Breast epithelium (tissue), 4 donors: Measurements from ENCODE around the gene FTSJ3. TPM values are rescaled to one million over a fixed set of nuclear protein-coding genes. Genes with fewer than 3 reads are reported as not detected.

Experiments
- DNase-seq, 2 donors: peaks; one replicate each; pipeline ENCODE4 v3.0.0-alpha.2; 2019; ENCODE audit warnings: low spot score in 2 of 2
- H3K27ac ChIP-seq, 2 donors: fragments of 200-600 bp; sonication (generic) in 1 of 2; one replicate each; pipeline ENCODE4 v1.5.1; 2016 to 2019; ENCODE audit warnings: mild to moderate bottlenecking in 1 of 2
- H3K27me3 ChIP-seq, 2 donors: fragments of 200-600 bp; sonication (generic) in 1 of 2; one replicate each; pipeline versions ENCODE4 v1.5.1 to v1.6.0; 2017 to 2019; ENCODE audit warnings: control low read depth in 1 of 2, mild to moderate bottlenecking in 1 of 2
- H3K36me3 ChIP-seq: fragments of 200-600 bp; one replicate; pipeline ENCODE4 v1.5.1; 2019
- H3K4me1 ChIP-seq, 2 donors: fragments of 200-600 bp; sonication (generic); one replicate each; pipeline ENCODE4 v1.5.1; 2016 to 2019; ENCODE audit warnings: control low read depth in 1 of 2
- H3K4me3 ChIP-seq, 3 donors: fragments of 200-600 bp; sonication (generic); 1 replicate in 2 of 3; 2 replicates in 1 of 3; pipeline ENCODE4 v1.5.1; 2016 to 2019; ENCODE audit warnings: mild to moderate bottlenecking in 3 of 3, moderate library complexity in 2 of 3
- H3K9me3 ChIP-seq, 2 donors: fragments of 200-600 bp; sonication (generic) in 1 of 2; one replicate each; pipeline ENCODE4 v1.5.1; 2016 to 2019; ENCODE audit warnings: control low read depth in 1 of 2
- POLR2A ChIP-seq: fragments of 450-650 bp; IDR thresholded peaks from one replicate; pipeline ENCODE4 v1.6.1; 2016; ENCODE audit warnings: antibody characterized with exemption, mild to moderate bottlenecking, moderate library complexity
- POLR2AphosphoS5 ChIP-seq, 3 donors: sonication (generic); formaldehyde crosslinking; IDR thresholded peaks; one replicate each; pipeline ENCODE4 v1.6.1; 2017; ENCODE audit warnings: antibody characterized with exemption in 3 of 3
- intact Hi-C: fragments of 100-400 bp; cut with DNase I; formaldehyde crosslinking; loops from one replicate; pipeline ENCODE4 v1.15.1; 2023; ENCODE audit warnings: low total_unique reads
- total RNA-seq, 3 donors: library from RNA; depleted of rRNA; stranded (reverse); fragments of >200 nt; gene quantifications; one replicate each; pipeline ENCODE4 v1.1.0, GENCODE V29; 2016
- TF ChIP-seq, protein P1 (sequence below), 3 donors: fragments of 450-650 bp; IDR thresholded peaks; one replicate each; pipeline ENCODE4 v1.5.1; 2016 to 2017; ENCODE audit warnings: antibody characterized with exemption in 3 of 3, mild to moderate bottlenecking in 3 of 3, moderate library complexity in 3 of 3

Gene FTSJ3
- total RNA-seq, 3 donors from 2014 or later = 55.4 to 78.7 (median 59.1) TPM

DNA sequence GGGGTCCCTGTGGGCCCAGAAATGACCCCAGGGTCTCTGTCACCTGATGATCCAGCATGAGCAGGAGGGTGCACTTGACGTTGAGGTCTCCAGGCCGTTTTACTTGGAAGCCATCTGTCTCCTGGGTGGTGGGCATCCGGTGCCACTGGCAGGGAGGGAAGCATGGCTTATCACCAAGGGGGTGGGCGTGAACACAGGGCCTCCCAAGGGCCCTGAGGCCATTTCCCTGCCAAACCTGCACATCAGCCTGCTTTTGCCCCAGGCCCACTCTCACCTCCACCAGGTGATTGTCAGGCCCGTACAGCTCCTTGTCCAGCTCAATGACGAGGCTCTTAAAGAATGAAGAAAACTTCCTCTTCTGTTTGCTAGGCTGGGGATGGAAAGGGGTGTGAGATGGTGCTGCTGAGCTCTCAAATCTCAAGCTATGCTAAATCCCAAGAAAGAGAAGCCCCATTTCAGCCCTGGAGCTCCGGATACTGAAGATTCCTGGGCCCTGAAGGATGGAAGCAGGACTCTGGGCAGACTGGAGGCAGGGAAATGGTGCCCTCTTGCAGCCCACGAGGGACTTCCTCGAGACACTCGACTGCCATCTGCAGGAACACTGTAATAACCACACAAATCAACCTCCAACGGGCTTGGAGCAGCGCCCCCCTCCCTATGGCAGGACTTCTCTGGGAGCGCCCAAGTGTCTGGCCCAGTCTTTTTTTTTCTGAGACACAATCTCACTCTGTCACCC lies 7.1 kb upstream of the FTSJ3 start:
- no peaks in the 10 kb centered on the region for H3K9me3 ChIP-seq
- no peaks in the 10 kb centered on the region for H3K36me3 ChIP-seq
- peaks cover 11 to 24% of the 10 kb centered on the region in 2 donors for H3K4me1 ChIP-seq
- DNase-seq = no peak
- H3K4me3 ChIP-seq = no peak overlapping the region
- TF ChIP-seq, protein P1, sequence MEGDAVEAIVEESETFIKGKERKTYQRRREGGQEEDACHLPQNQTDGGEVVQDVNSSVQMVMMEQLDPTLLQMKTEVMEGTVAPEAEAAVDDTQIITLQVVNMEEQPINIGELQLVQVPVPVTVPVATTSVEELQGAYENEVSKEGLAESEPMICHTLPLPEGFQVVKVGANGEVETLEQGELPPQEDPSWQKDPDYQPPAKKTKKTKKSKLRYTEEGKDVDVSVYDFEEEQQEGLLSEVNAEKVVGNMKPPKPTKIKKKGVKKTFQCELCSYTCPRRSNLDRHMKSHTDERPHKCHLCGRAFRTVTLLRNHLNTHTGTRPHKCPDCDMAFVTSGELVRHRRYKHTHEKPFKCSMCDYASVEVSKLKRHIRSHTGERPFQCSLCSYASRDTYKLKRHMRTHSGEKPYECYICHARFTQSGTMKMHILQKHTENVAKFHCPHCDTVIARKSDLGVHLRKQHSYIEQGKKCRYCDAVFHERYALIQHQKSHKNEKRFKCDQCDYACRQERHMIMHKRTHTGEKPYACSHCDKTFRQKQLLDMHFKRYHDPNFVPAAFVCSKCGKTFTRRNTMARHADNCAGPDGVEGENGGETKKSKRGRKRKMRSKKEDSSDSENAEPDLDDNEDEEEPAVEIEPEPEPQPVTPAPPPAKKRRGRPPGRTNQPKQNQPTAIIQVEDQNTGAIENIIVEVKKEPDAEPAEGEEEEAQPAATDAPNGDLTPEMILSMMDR (IDR thresholded peaks at IDR 0.05) = peak in 1 of 3 donors; percentile 25
- no peak for TF ChIP-seq POLR2AphosphoS5 (IDR thresholded peaks at IDR 0.05)
- H3K27me3 ChIP-seq = no peaks in the 10 kb centered on the region
- peak overlapping the region; percentile 45 for H3K27ac ChIP-seq
- intact Hi-C loops = loop anchor here (5.0 kb wide), 1 partner anchor 137 kb away; no protein-coding TSS in a partner anchor

DNA sequence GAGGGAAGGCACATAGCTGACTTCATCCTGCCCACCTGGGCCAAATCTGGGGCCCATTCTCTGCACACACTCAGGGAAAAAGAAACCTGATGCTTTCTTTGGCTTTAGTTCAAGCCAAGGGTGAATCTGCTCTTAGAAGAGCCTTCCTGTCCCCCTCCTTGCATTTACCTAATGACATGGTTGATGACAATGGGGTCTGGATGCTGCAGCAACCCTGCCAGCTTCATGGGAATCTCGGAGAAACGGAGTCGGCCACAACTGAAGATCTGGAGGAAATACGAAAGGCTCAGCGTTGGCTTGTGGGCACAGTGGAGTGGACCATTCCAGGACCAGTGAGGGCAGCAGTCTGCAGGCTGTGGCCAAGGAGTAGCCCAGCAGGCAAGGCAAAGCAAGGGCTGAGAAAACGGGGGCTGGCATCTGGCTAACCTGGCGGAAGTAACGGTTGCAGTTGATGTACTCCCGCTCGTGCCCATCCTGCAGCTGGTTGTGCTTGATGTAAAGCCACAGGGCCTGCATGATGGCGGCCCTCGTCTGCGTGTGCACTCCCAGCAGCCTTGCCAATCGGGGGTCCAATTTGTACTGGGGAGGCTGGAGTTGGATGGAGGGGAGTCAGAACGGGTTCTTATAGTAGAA lies 6.4 kb upstream of the FTSJ3 start:
- DNase-seq = no peak
- Histone ChIP-seq H3K36me3 (no peaks in the 10 kb centered on the region), H3K27ac (peak overlapping the region in 1 of 2 donors; percentile 45), H3K4me1 (peaks cover 11 to 30% of the 10 kb centered on the region in 2 donors), H3K4me3 (no peak overlapping the region), H3K27me3 (no peaks in the 10 kb centered on the region), H3K9me3 (no peaks in the 10 kb centered on the region)
- intact Hi-C loops = no loop called here
- TF ChIP-seq POLR2A (no peak), POLR2AphosphoS5 (IDR thresholded peaks at IDR 0.05) (no peak)
- TF ChIP-seq, protein P1 (IDR thresholded peaks at IDR 0.05) = no peak

DNA sequence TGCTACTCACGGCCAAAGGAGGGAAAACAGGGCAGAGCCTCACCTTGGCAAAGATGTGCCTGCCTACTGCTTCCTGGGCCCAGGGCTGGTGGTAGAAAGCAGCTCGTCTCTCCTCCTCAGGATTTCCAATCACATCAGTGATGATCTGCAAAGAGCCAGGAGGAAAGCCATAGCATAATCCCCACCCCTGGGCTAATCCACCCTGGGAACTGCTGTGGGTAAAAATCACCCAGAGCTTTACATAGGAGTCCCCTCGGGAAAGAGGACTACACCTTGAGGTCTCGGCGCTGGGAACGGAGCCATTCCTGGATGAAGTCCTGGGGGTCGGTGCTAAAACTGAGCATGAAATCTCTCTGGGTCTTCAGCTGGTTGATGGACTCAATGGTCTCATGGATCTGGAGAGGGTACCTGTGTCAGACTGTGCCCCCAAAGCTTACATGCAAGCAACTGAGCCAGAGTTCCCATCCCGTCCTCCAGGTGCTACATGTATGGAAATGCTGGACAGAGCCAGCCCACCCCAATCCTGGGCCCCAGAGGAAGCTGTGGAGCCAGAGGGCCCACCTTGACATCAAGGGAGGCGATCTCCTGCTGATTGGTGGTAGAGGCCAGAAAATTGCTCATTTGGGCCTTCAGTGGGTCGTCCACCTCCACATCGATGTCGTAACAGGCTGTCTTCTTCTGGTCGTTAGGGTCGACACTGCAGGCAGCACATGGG lies 5.7 kb upstream of the FTSJ3 start:
- Histone ChIP-seq H3K4me3 (no peak overlapping the region), H3K27ac (peak overlapping the region in 1 of 2 donors; percentile 5), H3K9me3 (no peaks in the 10 kb centered on the region), H3K4me1 (peaks cover 10 to 28% of the 10 kb centered on the region in 2 donors), H3K36me3 (no peaks in the 10 kb centered on the region), H3K27me3 (no peaks in the 10 kb centered on the region)
- no peak for DNase-seq
- no peak for TF ChIP-seq POLR2A
- TF ChIP-seq, protein P1 (IDR thresholded peaks at IDR 0.05) = no peak
- no peak for TF ChIP-seq POLR2AphosphoS5 (IDR thresholded peaks at IDR 0.05)
- intact Hi-C loops = no loop called here

DNA sequence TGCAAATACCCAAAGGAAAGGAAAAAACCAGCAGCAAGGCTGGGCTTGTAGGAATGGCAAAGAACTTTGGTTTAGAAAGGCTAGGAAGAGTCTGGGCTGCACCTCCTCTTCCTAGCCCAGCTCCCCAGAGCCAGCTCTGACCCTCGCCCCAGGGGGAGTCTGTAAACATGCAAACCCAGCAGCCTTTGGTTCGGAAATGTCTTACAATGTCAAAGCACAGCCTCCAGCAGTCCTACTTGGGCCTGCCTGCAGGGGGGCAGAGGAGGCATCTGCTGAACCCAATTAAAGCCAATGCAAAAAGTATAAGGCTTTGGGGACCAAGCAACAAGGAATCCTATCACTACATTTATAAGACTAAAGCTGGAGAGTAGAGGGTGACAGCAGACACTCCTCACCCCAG lies 5.0 kb upstream of the FTSJ3 start:
- Histone ChIP-seq H3K4me1 (peaks cover 5 to 24% of the 10 kb centered on the region in 2 donors), H3K27ac (no peak overlapping the region), H3K27me3 (no peaks in the 10 kb centered on the region), H3K4me3 (no peak overlapping the region), H3K9me3 (no peaks in the 10 kb centered on the region), H3K36me3 (no peaks in the 10 kb centered on the region)
- no peak for TF ChIP-seq POLR2A
- TF ChIP-seq POLR2AphosphoS5 (IDR thresholded peaks at IDR 0.05) = no peak
- DNase-seq = no peak
- intact Hi-C loops = no loop called here

DNA sequence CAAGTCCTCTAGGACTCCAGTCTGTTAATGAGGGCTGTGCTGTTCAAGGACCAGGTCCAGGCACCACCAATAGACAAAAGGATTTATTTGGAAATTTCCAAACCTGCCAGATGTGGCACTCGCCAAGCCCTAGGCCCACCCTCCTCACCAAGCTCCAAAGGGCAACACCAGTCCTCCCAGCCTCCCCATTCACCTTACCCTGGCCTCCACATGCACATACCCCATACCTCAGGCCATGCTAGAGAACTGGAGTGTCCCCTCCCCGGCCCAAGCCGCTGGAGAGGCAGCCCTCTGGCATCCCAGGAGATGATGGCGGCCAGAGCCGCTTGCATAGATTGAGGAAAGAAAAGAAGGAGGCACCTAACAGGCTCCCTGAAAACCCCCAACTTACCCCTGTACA lies 4.6 kb upstream of the FTSJ3 start:
- H3K9me3 ChIP-seq = no peaks in the 10 kb centered on the region
- no peak overlapping the region for H3K27ac ChIP-seq
- no peaks in the 10 kb centered on the region for H3K36me3 ChIP-seq
- H3K4me1 ChIP-seq = peaks cover 4 to 20% of the 10 kb centered on the region in 2 donors
- DNase-seq = no peak
- no peak for TF ChIP-seq POLR2AphosphoS5 (IDR thresholded peaks at IDR 0.05)
- intact Hi-C loops = no loop called here
- H3K27me3 ChIP-seq = no peaks in the 10 kb centered on the region
- H3K4me3 ChIP-seq = no peak overlapping the region

DNA sequence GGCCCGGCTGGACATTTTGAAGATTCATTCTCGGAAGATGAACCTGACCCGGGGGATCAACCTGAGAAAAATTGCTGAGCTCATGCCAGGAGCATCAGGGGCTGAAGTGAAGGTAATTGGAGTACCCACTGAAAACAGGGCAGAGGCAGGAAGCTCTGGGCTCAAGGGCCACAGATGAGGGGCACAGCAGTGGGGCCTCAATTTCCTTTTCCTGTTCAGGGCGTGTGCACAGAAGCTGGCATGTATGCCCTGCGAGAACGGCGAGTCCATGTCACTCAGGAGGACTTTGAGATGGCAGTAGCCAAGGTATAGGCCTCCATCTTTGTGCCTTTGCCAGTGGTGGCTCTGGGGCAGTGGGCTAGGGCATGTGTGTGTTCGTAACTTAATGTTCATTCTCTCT lies 4.0 kb upstream of the FTSJ3 start:
- intact Hi-C loops = no loop called here
- Histone ChIP-seq H3K9me3 (no peaks in the 10 kb centered on the region), H3K36me3 (no peaks in the 10 kb centered on the region), H3K27me3 (no peaks in the 10 kb centered on the region), H3K4me1 (peaks cover 4 to 15% of the 10 kb centered on the region in 2 donors), H3K4me3 (no peak overlapping the region), H3K27ac (no peak overlapping the region)
- no peak for TF ChIP-seq POLR2A
- TF ChIP-seq, protein P1 (IDR thresholded peaks at IDR 0.05) = no peak
- TF ChIP-seq POLR2AphosphoS5 (IDR thresholded peaks at IDR 0.05) = no peak
- DNase-seq = no peak
